ENCODE results near the gene ZSWIM6. TPM values are rescaled to one million over a fixed set of nuclear protein-coding genes. Genes with fewer than 3 reads are reported as not detected.

ZSWIM6 gene
- total RNA-seq, 2 experiments from 2014 or later: 6.1 to 6.5 TPM

- H3K9me3 Mint-ChIP-seq: no peaks in the 10 kb centered on the region
- DNase-seq: no peak
- H3K4me3 Mint-ChIP-seq: no peak overlapping the region
- ATAC-seq (ENCODE audit: low read depth): no peak
- no peak overlapping the region for H3K27ac Mint-ChIP-seq
- H3K27me3 Mint-ChIP-seq: peaks cover 2% of the 10 kb centered on the region
- H3K4me1 Mint-ChIP-seq: no peaks in the 10 kb centered on the region
- POLR2A ChIA-PET: no interaction called here
- H3K36me3 Mint-ChIP-seq: no peaks in the 10 kb centered on the region
Measured at GRCh38 chr5:61379677-61380076, 47.6 kb downstream of the ZSWIM6 start.

- POLR2A ChIA-PET: no interaction called here
- Mint-ChIP-seq H3K4me3 (no peak overlapping the region), H3K27ac (no peak overlapping the region), H3K36me3 (no peaks in the 10 kb centered on the region), H3K27me3 (peaks cover 2% of the 10 kb centered on the region), H3K9me3 (no peaks in the 10 kb centered on the region), H3K4me1 (no peaks in the 10 kb centered on the region)
- ATAC-seq (ENCODE audit: low read depth) (no peak), DNase-seq (no peak)
Measured at GRCh38 chr5:61381968-61382367, 49.9 kb downstream of the ZSWIM6 start.

DNA sequence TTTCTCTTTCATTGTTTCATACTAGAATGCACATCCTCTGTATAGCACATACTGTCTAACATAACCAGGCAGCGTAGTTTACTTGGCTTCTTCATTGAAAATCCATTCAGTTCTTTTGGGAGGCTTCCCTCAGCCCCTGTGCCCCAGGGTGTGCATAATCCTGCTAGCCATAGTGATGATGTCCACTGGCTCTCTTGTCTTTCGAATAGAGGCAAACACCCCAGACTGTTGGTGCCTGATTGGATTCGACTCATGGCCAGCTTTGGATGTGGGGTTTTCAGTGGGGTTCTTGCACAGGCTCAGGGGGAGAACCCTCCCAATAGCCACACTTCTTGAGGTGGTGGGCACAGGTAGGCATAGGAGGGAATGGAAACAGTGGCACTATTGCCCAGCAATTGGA, 53.6 kb downstream of the ZSWIM6 start:
- POLR2A ChIA-PET: no interaction called here
- Mint-ChIP-seq H3K27me3 (peaks cover 2% of the 10 kb centered on the region), H3K4me3 (no peak overlapping the region), H3K9me3 (no peaks in the 10 kb centered on the region), H3K36me3 (peaks cover 3% of the 10 kb centered on the region), H3K27ac (no peak overlapping the region), H3K4me1 (no peaks in the 10 kb centered on the region)
- no peak for DNase-seq
- ATAC-seq (ENCODE audit: low read depth): no peak

DNA sequence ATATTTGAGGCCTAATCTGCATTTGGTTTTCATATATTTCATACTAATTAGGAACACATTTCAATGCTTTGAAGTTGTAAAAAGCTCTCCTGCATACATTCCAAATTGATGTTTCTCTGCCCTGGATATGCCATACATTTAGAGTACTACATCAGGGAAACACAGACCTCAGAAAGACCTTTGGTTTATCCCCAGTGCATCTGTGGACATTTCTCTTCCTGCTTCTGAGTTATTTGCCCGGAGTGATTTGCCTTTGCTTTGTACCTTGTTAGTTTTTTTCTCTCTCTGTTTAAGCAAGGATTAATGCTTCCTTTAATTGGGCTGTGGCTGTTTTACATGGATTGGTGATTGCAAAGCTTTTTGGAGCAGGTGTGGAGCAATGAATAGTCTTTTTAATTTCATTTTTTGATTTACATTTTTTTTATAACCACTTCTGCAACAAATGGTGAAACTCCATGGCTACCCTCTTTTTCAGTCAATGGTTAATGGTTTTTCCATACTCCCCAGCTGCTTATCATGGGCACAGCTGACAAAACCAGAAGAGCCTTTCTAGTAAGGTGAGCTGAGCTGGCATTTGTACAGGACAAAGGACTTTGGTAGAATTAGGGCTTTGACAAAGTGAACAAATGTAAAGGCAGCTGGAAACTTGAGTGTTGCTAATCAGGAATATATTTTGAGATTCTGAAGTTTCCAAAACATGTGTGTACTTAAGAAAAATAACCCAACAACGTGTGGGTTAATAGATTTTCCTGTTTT, 54.2 kb downstream of the ZSWIM6 start:
- Mint-ChIP-seq H3K36me3 (peaks cover 3% of the 10 kb centered on the region), H3K27me3 (no peaks in the 10 kb centered on the region), H3K4me1 (no peaks in the 10 kb centered on the region), H3K4me3 (no peak overlapping the region), H3K9me3 (no peaks in the 10 kb centered on the region), H3K27ac (no peak overlapping the region)
- ATAC-seq (ENCODE audit: low read depth) (no peak), DNase-seq (no peak)
- POLR2A ChIA-PET: no interaction called here

- Mint-ChIP-seq H3K4me3 (no peak overlapping the region), H3K9me3 (no peaks in the 10 kb centered on the region), H3K27ac (no peak overlapping the region), H3K36me3 (peaks cover 3% of the 10 kb centered on the region), H3K4me1 (no peaks in the 10 kb centered on the region), H3K27me3 (no peaks in the 10 kb centered on the region)
- ATAC-seq (ENCODE audit: low read depth): no peak
- POLR2A ChIA-PET: no interaction called here
- DNase-seq: no peak
Measured at GRCh38 chr5:61389609-61390008, 57.6 kb downstream of the ZSWIM6 start.

DNA sequence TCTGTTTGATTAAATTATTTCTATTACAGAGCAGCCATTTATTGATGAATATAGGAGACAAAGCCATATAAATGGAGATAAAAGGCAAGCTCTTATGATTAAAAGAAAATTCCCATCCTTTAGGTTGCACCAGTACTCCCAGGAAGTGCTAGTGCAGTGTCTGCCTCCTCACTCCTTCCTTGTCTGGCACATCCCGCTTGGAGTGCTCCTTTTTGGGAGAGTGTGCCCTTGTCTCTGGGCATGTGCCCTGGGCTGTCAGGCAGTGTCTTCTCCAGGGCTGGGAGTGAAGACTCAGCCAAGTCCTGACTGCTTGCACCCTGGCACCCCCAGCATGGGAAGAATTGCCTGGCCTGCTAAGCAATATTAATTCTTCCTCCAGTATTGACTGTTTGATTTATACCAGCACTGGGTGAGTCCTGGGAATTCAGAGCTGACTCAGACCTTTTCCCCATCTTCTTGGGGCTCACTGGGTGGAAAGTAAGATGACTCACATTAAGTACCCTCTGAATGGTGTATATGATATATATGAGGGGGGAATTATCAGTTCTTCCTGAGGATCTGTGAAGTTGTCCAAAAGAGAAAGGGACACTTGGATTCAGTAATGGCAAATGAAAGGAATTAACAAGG, 62.1 kb downstream of the ZSWIM6 start:
- DNase-seq: no peak
- ATAC-seq (ENCODE audit: low read depth): no peak
- POLR2A ChIA-PET: no interaction called here
- no peak overlapping the region for H3K4me3 Mint-ChIP-seq
- H3K9me3 Mint-ChIP-seq: no peaks in the 10 kb centered on the region
- H3K4me1 Mint-ChIP-seq: peaks cover 1% of the 10 kb centered on the region
- H3K36me3 Mint-ChIP-seq: no peaks in the 10 kb centered on the region
- no peaks in the 10 kb centered on the region for H3K27me3 Mint-ChIP-seq
- no peak overlapping the region for H3K27ac Mint-ChIP-seq

- H3K4me1 Mint-ChIP-seq: peaks cover 3% of the 10 kb centered on the region
- DNase-seq: no peak
- no peak for ATAC-seq (ENCODE audit: low read depth)
Measured at GRCh38 chr5:61394793-61395192, 62.7 kb downstream of the ZSWIM6 start.

GRCh38 chr5:61397238-61397637, 65.2 kb downstream of the ZSWIM6 start:
- H3K36me3 Mint-ChIP-seq: no peaks in the 10 kb centered on the region
- DNase-seq (no peak), ATAC-seq (ENCODE audit: low read depth) (no peak)
- H3K27me3 Mint-ChIP-seq: no peaks in the 10 kb centered on the region
- POLR2A ChIA-PET: no interaction called here
- peaks cover 3% of the 10 kb centered on the region for H3K4me1 Mint-ChIP-seq
- no peak overlapping the region for H3K27ac Mint-ChIP-seq
- H3K9me3 Mint-ChIP-seq: no peaks in the 10 kb centered on the region
- H3K4me3 Mint-ChIP-seq: no peak overlapping the region

More at GRCh38 chr5:61394793-61395192, 62.7 kb downstream of the ZSWIM6 start:
- no peaks in the 10 kb centered on the region for H3K27me3 Mint-ChIP-seq
- no peak overlapping the region for H3K27ac Mint-ChIP-seq
- H3K9me3 Mint-ChIP-seq: no peaks in the 10 kb centered on the region
- no peak overlapping the region for H3K4me3 Mint-ChIP-seq
- POLR2A ChIA-PET: no interaction called here
- no peaks in the 10 kb centered on the region for H3K36me3 Mint-ChIP-seq

DNA sequence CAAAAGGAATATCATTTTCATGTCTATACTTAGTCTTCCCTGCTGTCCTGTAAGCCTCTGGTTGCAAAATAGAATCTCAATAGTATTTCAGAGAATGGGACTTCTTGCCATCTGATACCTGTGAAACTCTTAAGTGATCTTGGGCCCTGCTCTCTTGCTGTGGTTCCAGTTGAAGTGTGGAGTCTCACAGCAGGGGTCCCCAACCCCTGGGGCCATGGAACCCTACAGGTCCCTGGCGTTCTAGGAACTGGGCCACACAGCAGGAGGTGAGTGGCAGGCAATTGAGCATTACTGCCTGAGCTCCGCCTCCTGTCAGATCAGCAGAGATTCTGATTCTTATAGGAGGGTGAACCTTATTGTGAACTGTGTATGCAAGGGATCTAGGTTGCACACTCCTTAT, 65.9 kb downstream of the ZSWIM6 start:
- Mint-ChIP-seq H3K4me3 (no peak overlapping the region), H3K27ac (no peak overlapping the region), H3K4me1 (peaks cover 7% of the 10 kb centered on the region), H3K36me3 (peaks cover 1% of the 10 kb centered on the region), H3K9me3 (no peaks in the 10 kb centered on the region), H3K27me3 (no peaks in the 10 kb centered on the region)
- DNase-seq (no peak), ATAC-seq (ENCODE audit: low read depth) (no peak)
- POLR2A ChIA-PET: no interaction called here

DNA sequence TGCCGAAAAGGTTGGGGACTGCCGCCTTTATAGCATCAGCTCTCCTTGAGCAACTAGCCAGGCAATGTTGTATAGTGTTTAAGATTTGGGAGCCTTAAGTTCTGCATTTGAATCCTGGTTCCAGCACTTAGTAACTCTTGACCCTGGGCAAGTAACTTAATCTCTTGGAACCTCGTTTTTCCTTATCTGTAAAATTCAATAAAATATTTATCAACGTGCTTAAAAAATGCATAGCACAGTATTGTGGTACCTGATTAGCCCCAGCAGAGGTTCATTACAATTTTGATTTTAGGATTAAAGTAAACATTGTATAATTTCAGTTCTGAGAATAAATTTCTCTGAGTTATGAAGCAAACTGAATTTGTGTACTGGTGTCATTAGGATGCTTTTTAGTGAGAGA, 66.4 kb downstream of the ZSWIM6 start:
- Mint-ChIP-seq H3K36me3 (peaks cover 1% of the 10 kb centered on the region), H3K27ac (no peak overlapping the region), H3K9me3 (no peaks in the 10 kb centered on the region), H3K27me3 (no peaks in the 10 kb centered on the region), H3K4me3 (no peak overlapping the region), H3K4me1 (peaks cover 8% of the 10 kb centered on the region)
- no peak for ATAC-seq (ENCODE audit: low read depth)
- POLR2A ChIA-PET: no interaction called here
- no peak for DNase-seq

GRCh38 chr5:61399679-61400078, 67.6 kb downstream of the ZSWIM6 start:
- Mint-ChIP-seq H3K4me3 (no peak overlapping the region), H3K27ac (no peak overlapping the region), H3K4me1 (peaks cover 8% of the 10 kb centered on the region), H3K36me3 (peaks cover 3% of the 10 kb centered on the region), H3K27me3 (no peaks in the 10 kb centered on the region), H3K9me3 (no peaks in the 10 kb centered on the region)
- ATAC-seq (ENCODE audit: low read depth): no peak
- POLR2A ChIA-PET: no interaction called here
- DNase-seq: no peak

DNA sequence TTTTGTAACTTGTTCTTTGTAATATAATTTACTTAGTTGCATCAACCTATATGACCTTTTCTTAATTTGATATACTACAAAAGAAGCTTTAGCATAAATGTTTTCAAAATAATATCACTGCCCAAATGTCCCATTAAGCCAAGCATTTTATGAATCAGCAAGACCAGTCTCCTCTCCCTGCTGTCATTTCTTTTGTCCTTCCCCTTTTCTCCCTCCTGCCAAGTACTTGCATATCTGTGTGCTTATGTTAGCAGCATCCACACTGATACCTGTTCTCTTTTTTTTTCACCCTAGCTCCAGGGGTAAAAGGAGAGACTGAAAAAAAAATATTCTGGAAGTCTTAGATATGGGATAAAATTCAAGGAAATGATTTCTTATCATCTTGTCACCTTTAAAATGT, 69.7 kb downstream of the ZSWIM6 start:
- POLR2A ChIA-PET: no interaction called here
- Mint-ChIP-seq H3K4me3 (no peak overlapping the region), H3K9me3 (no peaks in the 10 kb centered on the region), H3K36me3 (peaks cover 3% of the 10 kb centered on the region), H3K27me3 (peaks cover 1% of the 10 kb centered on the region), H3K27ac (no peak overlapping the region), H3K4me1 (peaks cover 8% of the 10 kb centered on the region)
- ATAC-seq (ENCODE audit: low read depth) (no peak), DNase-seq (no peak)

- Mint-ChIP-seq H3K27ac (no peak overlapping the region), H3K4me1 (peaks cover 8% of the 10 kb centered on the region), H3K4me3 (no peak overlapping the region), H3K36me3 (peaks cover 3% of the 10 kb centered on the region), H3K9me3 (no peaks in the 10 kb centered on the region), H3K27me3 (peaks cover 2% of the 10 kb centered on the region)
- POLR2A ChIA-PET: no interaction called here
- DNase-seq: no peak
- ATAC-seq (ENCODE audit: low read depth): no peak
Measured at GRCh38 chr5:61402244-61402823, 70.3 kb downstream of the ZSWIM6 start.

Data from activated naive CD8-positive, alpha-beta T cell treated with anti-CD3 and anti-CD28 coated beads, Interleukin-2, amount 10 ng/mL, durations not matched to agents 7 days and 5 days (primary cell).